AG04450 (cell line): ENCODE data around the gene SPART. TPM values are rescaled to one million over a fixed set of nuclear protein-coding genes. Genes with fewer than 3 reads are reported as not detected.

Source experiments
- CTCF ChIA-PET: fragments of 300-600, 350-600 bp; formaldehyde crosslinking; extraction: SDS; loops from one replicate; lab custom pipeline; 2022; ENCODE audit warnings: antibody characterized with exemption, inconsistent platforms; lab: Charles Lee
- POLR2A ChIA-PET: fragments of 350-600 bp; formaldehyde crosslinking; extraction: SDS; loops from one replicate; lab custom pipeline; 2021; ENCODE audit warnings: antibody characterized with exemption, inconsistent platforms; lab: Yijun Ruan, JAX
- DNase-seq: peaks from one replicate; pipeline ENCODE4 v3.0.0-alpha.2; 2011; ENCODE audit warnings: low read depth, low spot score
- H3K27ac ChIP-seq: one replicate; pipeline ENCODE4 v1.5.1; 2012; ENCODE audit warnings: low read depth, low read length, control low read depth
- H3K27me3 ChIP-seq: one replicate; pipeline ENCODE4 v1.6.0; 2012; ENCODE audit warnings: low read length; ENCODE audit not compliant: control insufficient read depth, insufficient read depth
- H3K4me3 ChIP-seq: 2 replicates; pipeline ENCODE4 v1.5.1; 2011; ENCODE audit warnings: mild to moderate bottlenecking, low read depth, low read length, control low read depth
- H3K9me3 ChIP-seq: 2 replicates; pipeline ENCODE4 v1.5.1; 2012; ENCODE audit warnings: low read length; ENCODE audit not compliant: control insufficient read depth, insufficient read depth
- polyA plus RNA-seq: library from polyadenylated mRNA; depleted of rRNA; stranded (reverse); fragments of >200 nt; gene quantifications from 2 replicates; pipeline ENCODE4 v1.2.3, GENCODE V29; 2011
- TF ChIP-seq, protein P1 (sequence below): IDR thresholded peaks from 2 replicates; pipeline ENCODE4 v1.5.1; 2011; ENCODE audit warnings: low read depth, low read length, control low read depth, inconsistent platforms

Gene SPART
- polyA plus RNA-seq, 1 experiment: 94.6 TPM

DNA sequence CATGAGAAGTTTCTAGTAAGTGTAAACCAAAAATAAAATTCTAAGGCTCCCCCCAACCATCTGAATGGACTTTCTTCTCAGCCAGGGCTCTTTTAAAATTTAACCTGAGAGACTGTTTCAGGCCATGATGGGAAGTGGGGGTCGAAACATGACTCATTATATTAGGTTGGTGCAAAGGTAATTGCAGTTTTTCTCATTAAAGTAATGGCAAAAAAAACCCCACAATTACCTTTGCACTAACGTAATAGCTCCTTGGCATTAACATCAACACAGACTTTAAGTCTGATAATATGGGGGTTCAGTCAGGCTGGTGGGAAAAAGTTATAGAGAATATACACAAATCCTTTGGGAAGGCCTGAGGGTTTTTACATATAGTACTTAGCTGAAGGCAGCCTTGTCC, 9.4 kb upstream of the SPART start:
- Histone ChIP-seq H3K27me3 (no peaks in the 10 kb centered on the region), H3K27ac (no peak overlapping the region)
- CTCF ChIA-PET: interaction anchor here (1.0 to 2.4 kb wide), 2 partner anchors 9 to 11 kb away, joined by 4 to 11 read pairs; no protein-coding TSS in a partner anchor

DNA sequence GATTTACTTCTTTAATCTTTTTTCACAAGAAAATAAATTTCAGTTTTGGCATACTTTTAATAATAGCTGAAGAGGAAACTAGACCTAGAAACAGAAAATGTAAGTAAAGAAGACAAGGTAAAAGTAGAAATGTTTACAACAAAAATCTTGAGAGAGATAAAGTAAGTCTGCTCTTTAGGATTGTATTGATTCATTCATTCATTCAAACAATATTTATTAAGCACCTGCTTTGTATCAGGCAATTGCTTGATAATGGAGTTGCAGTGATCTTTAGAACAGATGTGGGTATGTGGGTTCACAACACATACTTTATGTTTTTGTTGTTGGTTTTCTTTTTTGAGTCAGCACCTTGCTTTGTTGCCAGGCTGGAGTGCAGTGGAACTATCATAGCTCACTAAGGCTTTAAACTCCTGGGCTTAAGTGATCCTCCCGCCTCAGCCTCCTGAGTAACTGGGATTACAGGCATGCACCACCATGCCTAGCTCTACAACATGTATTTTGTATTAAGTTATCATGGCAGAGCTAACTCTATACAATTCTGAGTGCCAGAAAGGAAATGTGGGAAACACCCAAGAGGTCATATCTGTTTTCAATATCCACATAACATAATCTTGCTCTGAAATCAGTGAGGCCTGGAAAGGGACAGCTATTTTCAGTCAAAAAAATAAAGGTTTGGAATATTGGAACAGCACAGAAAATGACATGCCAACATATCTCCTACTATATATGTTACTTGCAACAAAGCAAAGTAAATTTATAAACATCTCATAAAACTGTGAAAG, 8.8 kb upstream of the SPART start:
- TF ChIP-seq, protein P1, sequence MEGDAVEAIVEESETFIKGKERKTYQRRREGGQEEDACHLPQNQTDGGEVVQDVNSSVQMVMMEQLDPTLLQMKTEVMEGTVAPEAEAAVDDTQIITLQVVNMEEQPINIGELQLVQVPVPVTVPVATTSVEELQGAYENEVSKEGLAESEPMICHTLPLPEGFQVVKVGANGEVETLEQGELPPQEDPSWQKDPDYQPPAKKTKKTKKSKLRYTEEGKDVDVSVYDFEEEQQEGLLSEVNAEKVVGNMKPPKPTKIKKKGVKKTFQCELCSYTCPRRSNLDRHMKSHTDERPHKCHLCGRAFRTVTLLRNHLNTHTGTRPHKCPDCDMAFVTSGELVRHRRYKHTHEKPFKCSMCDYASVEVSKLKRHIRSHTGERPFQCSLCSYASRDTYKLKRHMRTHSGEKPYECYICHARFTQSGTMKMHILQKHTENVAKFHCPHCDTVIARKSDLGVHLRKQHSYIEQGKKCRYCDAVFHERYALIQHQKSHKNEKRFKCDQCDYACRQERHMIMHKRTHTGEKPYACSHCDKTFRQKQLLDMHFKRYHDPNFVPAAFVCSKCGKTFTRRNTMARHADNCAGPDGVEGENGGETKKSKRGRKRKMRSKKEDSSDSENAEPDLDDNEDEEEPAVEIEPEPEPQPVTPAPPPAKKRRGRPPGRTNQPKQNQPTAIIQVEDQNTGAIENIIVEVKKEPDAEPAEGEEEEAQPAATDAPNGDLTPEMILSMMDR: no peak
- H3K27me3 ChIP-seq: no peaks in the 10 kb centered on the region
- no peaks in the 10 kb centered on the region for H3K9me3 ChIP-seq
- CTCF ChIA-PET: interaction anchor here (1.0 to 2.4 kb wide), 2 partner anchors 8 to 12 kb away, joined by 4 to 11 read pairs; no protein-coding TSS in a partner anchor
- POLR2A ChIA-PET: no interaction called here
- no peak for DNase-seq
- no peak overlapping the region for H3K4me3 ChIP-seq
- H3K27ac ChIP-seq: no peak overlapping the region

More for the DNA sequence above, 9.4 kb upstream of the SPART start:
- TF ChIP-seq, protein P1: no peak
- no peak overlapping the region for H3K4me3 ChIP-seq
- POLR2A ChIA-PET: no interaction called here
- DNase-seq: no peak
- no peaks in the 10 kb centered on the region for H3K9me3 ChIP-seq

DNA sequence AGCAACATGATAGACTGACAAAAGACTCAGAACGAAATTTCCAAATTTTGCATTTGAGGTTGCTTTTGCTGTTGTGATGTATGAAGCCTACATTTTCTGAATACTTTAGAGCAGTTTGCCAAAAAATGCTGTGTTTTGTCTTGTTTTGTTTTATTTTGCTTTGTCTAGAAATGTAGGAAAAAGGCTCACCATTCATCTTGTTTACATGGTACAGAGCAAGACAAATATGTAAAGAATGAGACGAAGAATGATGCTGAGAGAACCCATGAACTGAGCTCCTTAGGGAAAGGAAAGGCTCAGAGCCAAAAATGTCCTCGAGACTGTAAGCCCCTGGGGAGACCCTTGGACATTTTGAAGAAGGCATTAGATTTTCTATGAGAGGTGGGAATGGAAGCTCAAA, 6.8 kb upstream of the SPART start:
- DNase-seq: no peak
- CTCF ChIA-PET: interaction anchor here (1.9 kb wide), 1 partner anchor 42 kb away, joined by 4 read pairs; no protein-coding TSS in a partner anchor

DNA sequence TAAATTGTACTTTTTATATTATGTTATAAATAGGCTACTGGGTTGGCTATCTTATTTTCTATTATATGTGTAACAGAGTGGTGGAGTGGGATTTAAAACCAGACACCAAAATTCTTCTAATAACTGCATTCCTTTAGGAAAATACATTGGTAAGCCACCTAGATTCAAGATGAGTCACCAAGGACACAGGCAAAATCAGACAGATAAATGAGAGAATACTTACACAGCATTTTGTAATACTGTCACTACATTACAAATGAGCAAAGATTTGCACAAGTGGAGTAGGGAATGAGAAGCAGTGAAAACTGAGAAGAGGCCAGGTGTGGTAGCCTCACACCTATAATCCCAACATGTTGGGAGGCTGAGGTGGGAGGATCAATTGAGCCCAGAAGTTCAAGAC, 6.2 kb upstream of the SPART start:
- POLR2A ChIA-PET: no interaction called here
- no peak overlapping the region for H3K27ac ChIP-seq
- no peak for DNase-seq

More for the DNA sequence above, 6.8 kb upstream of the SPART start:
- Histone ChIP-seq H3K27me3 (no peaks in the 10 kb centered on the region), H3K9me3 (no peaks in the 10 kb centered on the region), H3K27ac (no peak overlapping the region), H3K4me3 (no peak overlapping the region)
- TF ChIP-seq, protein P1: no peak
- POLR2A ChIA-PET: no interaction called here

More for the DNA sequence above, 6.2 kb upstream of the SPART start:
- CTCF ChIA-PET: no interaction called here
- Histone ChIP-seq H3K4me3 (no peak overlapping the region), H3K9me3 (no peaks in the 10 kb centered on the region), H3K27me3 (no peaks in the 10 kb centered on the region)
- TF ChIP-seq, protein P1: no peak
